Stimulated activated CD8-positive, alpha-beta memory T cell treated with anti-CD3 and anti-CD28 coated beads, Interleukin-15, amount 100 ng/mL, for 4 hours (primary cell): Measurements from ENCODE around the gene GRK5.

Source experiments
- DNase-seq, 2 donors: peaks; one replicate each; pipeline ENCODE4 v3.0.0-alpha.2; 2020; ENCODE audit warnings: low read depth in 2 of 2

Gene GRK5

GRCh38 chr10:119297207-119297968 is 90.0 kb downstream of the GRK5 start:
- DNase-seq = no peak

DNA sequence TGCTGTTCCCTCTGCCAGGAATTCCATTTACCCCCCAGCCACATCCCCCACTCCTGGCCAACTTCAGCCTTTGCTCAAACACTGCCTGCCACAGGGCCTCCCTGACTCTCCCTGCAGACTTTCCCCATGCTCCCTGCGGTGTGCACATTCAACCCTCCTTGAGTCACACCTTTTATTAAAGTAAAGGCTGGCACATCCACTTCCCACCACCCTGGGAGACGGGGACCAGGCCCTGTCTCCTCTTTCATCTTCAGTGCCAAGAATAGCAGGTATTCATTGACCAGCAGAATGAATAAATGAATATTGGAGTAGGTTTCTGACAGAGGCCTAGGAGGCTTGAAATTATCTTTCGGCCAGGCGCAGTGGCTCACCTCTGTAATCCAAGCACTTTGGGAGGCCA is 91.4 kb downstream of the GRK5 start:
- DNase-seq = no peak

DNA sequence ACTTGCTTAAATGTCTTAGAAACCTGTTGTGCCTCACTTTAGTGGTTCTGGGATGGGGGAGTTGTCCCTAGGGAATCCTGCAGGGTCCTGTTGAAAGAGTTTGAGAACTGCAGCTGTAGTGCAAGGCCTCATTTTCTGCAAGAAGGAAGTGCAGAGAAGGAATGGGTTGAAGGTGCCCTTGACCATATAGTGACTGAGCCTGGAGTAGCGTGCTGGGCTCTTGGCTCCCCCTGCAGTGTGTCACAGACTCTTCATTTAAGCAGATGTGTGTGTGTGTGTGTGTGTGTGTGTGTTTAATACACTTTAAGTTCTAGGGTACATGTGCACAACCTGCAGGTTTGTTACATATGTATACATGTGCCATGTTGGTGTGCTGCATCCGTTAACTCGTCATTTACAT is 92.2 kb downstream of the GRK5 start:
- no peak for DNase-seq

GRCh38 chr10:119301397-119301796 is 94.0 kb downstream of the GRK5 start:
- DNase-seq = peak; percentile 46 to 61

DNA sequence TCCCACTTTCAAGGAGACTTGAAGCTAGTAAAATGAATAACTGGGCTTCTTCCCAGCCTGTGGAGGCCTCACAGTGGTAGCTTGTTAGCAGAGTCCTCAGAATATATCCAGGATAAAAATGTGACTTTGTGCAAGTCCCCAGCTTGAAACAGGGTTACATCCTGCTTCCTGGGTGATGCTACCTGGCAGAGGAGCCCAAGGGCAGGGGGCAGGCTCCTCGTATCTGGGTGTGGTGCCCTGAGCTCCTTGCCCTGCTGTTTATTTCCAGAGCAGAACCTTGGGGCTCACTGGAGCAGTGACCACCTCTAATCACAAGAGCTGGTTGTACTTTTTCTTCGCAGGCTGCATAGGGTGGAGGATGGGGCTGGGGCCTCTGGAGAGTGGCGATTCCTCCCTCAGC is 94.8 kb downstream of the GRK5 start:
- DNase-seq = no peak

- no peak for DNase-seq
Measured at GRCh38 chr10:119302591-119303253, 95.4 kb downstream of the GRK5 start.

GRCh38 chr10:119303886-119304285 is 96.5 kb downstream of the GRK5 start:
- DNase-seq = no peak

GRCh38 chr10:119304541-119304940 is 97.2 kb downstream of the GRK5 start:
- DNase-seq = no peak

DNA sequence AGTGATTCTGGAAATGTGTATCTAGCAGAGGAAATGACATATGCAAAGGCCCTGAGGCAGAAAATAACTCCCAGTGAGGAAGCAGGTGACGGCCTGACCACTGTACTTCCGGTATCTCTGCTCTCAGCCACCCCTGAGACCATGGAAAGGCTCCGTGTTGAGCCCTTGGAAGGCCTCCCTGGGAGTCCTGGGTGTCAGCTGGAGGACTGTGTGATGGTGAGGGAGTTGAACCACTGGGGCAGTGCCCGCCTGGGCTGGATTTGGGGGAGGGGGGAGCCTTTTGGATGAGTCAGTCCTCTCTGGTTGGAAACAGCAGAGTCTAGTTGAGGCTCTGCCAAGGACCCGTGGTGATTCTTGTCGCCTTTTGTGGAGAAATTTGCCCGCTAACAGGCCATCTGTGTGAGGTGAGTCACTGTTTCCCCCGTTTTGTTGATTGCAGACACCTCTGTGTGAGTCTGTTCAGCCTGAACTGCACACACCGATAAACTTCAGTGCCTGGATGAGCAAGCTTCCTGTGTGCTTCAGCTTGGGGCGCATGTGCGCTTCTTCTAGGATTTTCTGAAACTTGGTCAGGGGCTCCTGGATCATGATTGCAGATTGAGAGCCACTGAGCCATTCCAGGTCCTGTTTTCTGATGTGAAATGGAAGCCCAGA is 98.6 kb downstream of the GRK5 start:
- DNase-seq = peak; percentile 74 to 88

DNA sequence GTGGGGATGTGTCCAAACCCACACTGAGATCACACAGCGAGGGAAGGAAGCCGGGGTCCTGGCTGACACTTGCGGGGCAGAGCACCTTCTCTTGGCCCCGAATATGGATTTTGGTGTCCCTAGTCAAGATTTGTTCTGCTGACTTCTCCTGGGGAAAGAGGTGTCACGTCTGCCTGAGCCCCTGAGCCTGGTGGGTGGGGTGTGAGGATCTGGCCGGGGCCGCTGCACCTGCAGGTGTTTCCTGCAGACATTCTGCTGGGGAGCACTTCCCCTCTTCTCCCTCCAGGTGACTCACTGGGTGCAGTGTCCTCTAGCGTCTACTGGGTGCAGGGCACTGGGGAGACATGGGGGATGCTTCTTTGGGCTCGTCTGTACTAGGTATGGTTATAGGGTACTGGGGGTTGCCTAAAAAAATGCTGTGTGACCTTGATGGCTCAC is 99.2 kb downstream of the GRK5 start:
- peak; percentile 41 to 61 for DNase-seq

GRCh38 chr10:119306986-119307392 is 99.6 kb downstream of the GRK5 start:
- DNase-seq = no peak

DNA sequence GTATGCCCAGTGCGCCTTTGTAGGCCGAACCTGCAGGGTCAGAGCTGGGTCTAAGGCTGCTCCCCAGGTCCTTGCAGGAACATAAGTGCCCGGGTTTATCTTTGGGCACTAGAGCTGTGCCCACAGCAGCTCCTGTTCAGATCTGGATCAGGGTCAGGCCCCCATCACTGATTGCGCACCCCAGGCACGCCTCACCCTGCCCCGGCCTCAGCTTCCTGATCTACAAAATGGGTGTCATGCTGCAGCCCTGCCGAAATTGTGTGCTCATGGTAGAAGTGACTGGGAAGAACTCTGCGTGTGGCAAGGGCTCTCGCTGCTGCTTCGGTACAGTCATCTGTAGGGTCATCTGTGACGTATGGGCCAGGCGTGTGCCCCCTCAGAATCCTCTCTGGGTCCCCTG is 100.7 kb downstream of the GRK5 start:
- DNase-seq = no peak

DNA sequence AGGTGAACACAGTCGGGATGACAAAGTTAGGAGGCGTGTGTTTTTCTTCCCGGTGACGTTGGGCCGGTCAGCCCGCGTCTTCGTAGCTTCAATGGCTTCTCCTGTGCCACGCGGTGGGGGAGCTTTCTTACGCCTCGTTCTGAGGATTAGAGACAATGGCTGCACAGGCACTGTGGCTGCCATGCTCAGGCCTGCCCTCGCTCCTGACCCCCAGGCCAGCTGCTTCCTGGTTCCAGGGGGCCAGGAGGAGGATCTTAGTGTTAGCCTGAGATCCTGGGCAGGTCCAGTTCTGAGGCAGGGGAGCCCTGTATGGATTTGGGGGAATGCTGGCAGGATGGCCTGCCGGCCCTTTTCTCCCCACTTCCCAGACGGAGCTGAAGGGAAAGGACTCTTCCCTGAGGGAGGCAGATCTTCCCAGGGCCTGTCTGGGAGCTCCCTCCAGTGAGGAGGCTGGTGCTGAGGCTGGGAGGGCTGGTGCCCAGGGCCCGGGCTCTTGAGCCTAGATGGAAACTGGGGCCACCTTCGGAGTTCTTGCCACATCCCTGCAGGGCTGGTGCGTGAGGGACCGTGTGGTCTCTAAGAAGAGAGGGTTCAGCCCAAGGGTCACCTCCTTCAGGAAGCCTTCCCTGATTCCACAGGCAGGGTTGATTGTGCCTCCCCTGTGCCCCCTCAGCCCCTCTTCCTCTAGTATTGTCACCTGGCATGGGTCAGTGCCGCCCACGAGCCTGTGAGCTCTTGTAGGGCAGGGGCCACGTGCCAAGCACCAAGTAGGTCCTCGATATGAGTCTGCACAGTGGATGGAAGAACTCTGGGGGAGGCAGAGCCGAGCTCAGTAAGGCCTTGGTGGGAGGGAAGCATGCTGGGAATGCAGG is 101.4 kb downstream of the GRK5 start:
- DNase-seq = no peak

- DNase-seq = no peak
Measured at GRCh38 chr10:119309423-119309770, 102.0 kb downstream of the GRK5 start.

GRCh38 chr10:119310806-119311205 is 103.4 kb downstream of the GRK5 start:
- no peak for DNase-seq

DNA sequence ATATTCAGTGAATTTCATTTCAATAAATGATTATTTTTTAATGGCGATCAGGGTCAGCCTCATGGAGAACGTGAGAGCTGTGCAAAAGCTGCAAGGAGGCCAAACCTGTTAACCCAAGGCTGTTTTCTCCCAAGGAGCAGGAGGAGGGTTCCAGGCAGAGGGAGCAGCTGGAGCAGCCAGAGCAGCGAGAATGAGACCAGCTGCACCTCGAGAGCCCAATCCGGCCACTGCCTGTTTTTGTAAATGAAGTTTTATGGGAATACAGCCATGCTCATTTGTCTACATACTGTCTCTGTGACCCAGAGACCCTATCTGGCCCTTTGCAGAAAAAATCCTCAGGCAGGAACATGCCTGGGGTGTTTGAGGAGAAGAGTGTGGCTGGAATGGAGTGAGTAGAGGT is 104.9 kb downstream of the GRK5 start:
- DNase-seq = no peak

GRCh38 chr10:119313024-119313423 is 105.7 kb downstream of the GRK5 start:
- no peak for DNase-seq

GRCh38 chr10:119313644-119314043 is 106.3 kb downstream of the GRK5 start:
- DNase-seq = peak in 1 of 2 donors; percentile 25

GRCh38 chr10:119314061-119314460 is 106.7 kb downstream of the GRK5 start:
- DNase-seq = no peak

- DNase-seq = no peak
Measured at GRCh38 chr10:119314486-119314885, 107.1 kb downstream of the GRK5 start.

- DNase-seq = peak; percentile 58 to 73
Measured at GRCh38 chr10:119315128-119316001, 108.0 kb downstream of the GRK5 start.
